ENCODE measurements around the gene RGS1. TPM values are rescaled to one million over a fixed set of nuclear protein-coding genes. Genes with fewer than 3 reads are reported as not detected.

The RGS1 gene
- total and polyA plus RNA-seq, 9 of the 15 experiments (the other 6 are each of a cell fraction or from before 2014, with no cell fraction given), result not detected

GRCh38 chr1:192574073-192574472 lies 1.5 kb upstream of the RGS1 start:
- in situ Hi-C loops (cut with MboI) (no loop called here), intact Hi-C loops (cut with micrococcal nuclease) (no loop called here)
- H3K36me3 ChIP-seq (ENCODE audit: control insufficient read depth, insufficient read depth, low read length), result no peaks in the 10 kb centered on the region
- H3K27me3 ChIP-seq (ENCODE audit: control insufficient read depth in 2 of 2, insufficient read depth in 2 of 2, low read length in 2 of 2), result no peaks in the 10 kb centered on the region
- no peak overlapping the region for H3K9ac ChIP-seq (ENCODE audit: insufficient read depth in 1 of 2, low read depth in 2 of 2, low read length in 2 of 2)
- ChIA-PET POLR2A (no interaction called here), CTCF (ENCODE audit: low intra/inter-chr PET ratio) (no interaction called here)
- no peak overlapping the region for H3K4me2 ChIP-seq (ENCODE audit: insufficient read depth, low read length)
- FAIRE-seq, result no peak
- no peaks in the 10 kb centered on the region for H3K79me2 ChIP-seq (ENCODE audit: control insufficient read depth, insufficient read depth, low read length)
- no peak overlapping the region for H2AFZ ChIP-seq (ENCODE audit: low read depth, low read length)
- ATAC-seq, result no peak
- no peaks in the 10 kb centered on the region for H3K9me1 ChIP-seq (ENCODE audit: control insufficient read depth, insufficient read depth, low read length)
- no peaks in the 10 kb centered on the region for H4K20me1 ChIP-seq (replicated peaks; ENCODE audit: control insufficient read depth, insufficient read depth, low read length)
- no TSS peak for BruUV-seq (replicated peaks)
- H3K27ac ChIP-seq (ENCODE audit: extremely low read depth, low read depth, low read length), result no peak overlapping the region
- H3K9me3 ChIP-seq (replicated peaks; ENCODE audit: control insufficient read depth, insufficient read depth, low read depth, low read length), result no peaks in the 10 kb centered on the region
- WGBS (ENCODE audit: insufficient coverage, low coverage, missing lambda C conversion rate), result 0% methylated on average over 1 of the region's 1 CpG
- DNase-seq (ENCODE audit: extremely low read depth in 1 of 4, low spot score in 3 of 4), result no peak
- no peaks in the 10 kb centered on the region for H3K4me1 ChIP-seq (replicated peaks in 1 of 2; ENCODE audit: control insufficient read depth in 2 of 2, insufficient read depth in 2 of 2, low read length in 2 of 2)
- H3K4me3 ChIP-seq, result no peak overlapping the region
- TF ChIP-seq MGA (IDR thresholded peaks at IDR 0.05), result no peak
- TF ChIP-seq CHCHD3 (CRISPR knock-in tag; IDR thresholded peaks at IDR 0.05), result no peak
- no peak for TF ChIP-seq PTBP1 (IDR thresholded peaks at IDR 0.05; ENCODE audit: low read depth, low read length)
- no peak for TF ChIP-seq TEAD2 (tag; IDR thresholded peaks at IDR 0.05)
- TF ChIP-seq ELK3 (CRISPR knock-in tag; IDR thresholded peaks at IDR 0.05), result no peak
- no peak for TF ChIP-seq HMG20A (CRISPR knock-in tag; conservative IDR thresholded peaks at IDR 0.05)
- TF ChIP-seq ZFP36 (IDR thresholded peaks at IDR 0.05; ENCODE audit: low read depth, low read length, partially characterized antibody), result no peak
- TF ChIP-seq MYBL2 (IDR thresholded peaks at IDR 0.05; ENCODE audit: low read depth), result no peak
- TF ChIP-seq MYBL2 (CRISPR knock-in tag; IDR thresholded peaks at IDR 0.05; ENCODE audit: borderline replicate concordance), result no peak
- no peak for TF ChIP-seq TEAD1 (CRISPR knock-in tag; IDR thresholded peaks at IDR 0.05)

All from K562 (cell line).